Stimulated activated CD4-positive, alpha-beta T cell treated with anti-CD3 and anti-CD28 coated beads, Interleukin-1b, Interleukin-23, amount 100 ng/mL, for 1 hour (primary cell): ENCODE results near the gene CCR8.
A peak's percentile ranks its signal among the peaks of the same experiment; 100 is the strongest.
"Not testable (repeated sequence)": the region's sequence is repeated elsewhere in the genome, so short reads cannot be mapped to it uniquely, and the experiment has no call there.

Experiments
- DNase-seq, 2 donors: peaks; one replicate each; pipeline ENCODE4 v3.0.0-alpha.2; 2020; ENCODE audit warnings: low read depth in 2 of 2

Gene CCR8

GRCh38 chr3:39349080-39349479 lies 19.6 kb downstream of the CCR8 start:
- DNase-seq, result no peak

- DNase-seq, result no peak
Measured at GRCh38 chr3:39350714-39351113, 21.2 kb downstream of the CCR8 start.

DNA sequence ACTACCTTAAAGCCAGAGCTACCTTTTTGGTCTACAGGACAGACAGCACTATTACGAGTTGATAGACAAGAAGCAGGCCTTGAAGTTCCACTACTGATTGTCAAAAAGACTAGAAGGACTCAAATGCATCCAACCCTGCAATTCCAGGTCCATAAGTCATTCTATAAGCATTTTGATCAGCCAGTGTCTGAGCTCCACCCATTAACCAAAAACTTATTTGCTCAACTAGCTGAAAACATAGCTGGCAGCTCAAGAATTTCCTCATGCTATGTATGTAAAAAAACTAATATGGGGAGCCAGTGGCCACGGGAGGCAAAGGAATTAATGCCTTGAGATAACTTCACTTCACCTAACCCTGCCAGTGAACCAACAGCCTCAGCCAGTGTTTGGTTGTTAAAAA lies 21.6 kb downstream of the CCR8 start:
- DNase-seq, result not testable (repeated sequence)

GRCh38 chr3:39353168-39353927 lies 23.8 kb downstream of the CCR8 start:
- DNase-seq, result not testable (repeated sequence)

GRCh38 chr3:39358333-39358732 lies 28.8 kb downstream of the CCR8 start:
- DNase-seq, result no peak

DNA sequence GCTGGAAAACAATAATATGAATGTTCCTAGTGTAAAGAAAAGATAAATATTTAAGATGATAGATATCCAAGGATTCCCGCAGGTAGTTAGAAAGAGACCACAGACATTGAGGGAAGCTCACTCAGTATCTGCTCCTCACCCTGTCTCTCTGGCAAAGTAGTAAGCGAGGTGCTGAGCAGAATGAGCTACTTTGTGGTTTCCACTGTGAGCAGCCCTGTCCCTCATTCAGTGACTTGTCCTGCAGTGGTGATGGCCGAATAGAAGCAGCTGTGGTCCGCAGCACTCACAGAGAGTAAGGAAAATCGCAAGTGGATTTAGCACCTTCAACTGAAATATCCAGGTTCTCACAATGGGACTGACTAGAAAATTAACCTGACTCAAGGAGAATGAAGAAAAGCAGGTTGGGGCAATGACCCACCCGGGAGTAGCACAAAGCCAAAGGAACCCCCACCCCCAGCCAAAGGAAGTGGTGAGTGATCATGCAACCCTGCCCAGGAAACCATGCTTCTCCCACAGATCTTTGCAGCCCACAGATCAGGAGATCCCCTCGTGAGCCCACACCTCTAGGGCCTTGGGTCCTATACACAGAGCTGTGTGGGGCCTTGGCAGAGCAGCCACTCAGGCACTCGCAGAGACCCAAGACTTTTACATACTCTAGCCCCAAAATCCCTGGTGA lies 31.9 kb downstream of the CCR8 start:
- DNase-seq, result peak in 1 of 2 donors; percentile 12

DNA sequence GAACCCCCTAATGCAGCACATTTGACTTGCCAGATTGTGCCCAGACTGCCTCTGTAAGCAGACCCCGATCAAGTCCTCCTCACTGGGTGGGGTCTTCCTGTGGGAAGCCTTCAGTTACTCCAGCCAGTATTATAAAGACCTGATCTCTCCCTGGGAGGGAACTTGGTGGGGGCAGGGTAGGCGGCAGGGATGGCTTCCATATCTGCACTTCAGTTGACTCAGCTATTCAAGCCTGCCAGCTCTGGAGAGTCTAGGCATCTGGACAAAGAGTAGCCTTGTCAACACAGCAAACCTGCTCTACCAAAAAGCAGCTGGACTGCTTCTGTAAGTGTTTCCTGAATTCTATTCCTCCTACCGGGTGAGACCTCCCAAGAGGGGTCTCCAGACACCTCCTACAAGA lies 32.7 kb downstream of the CCR8 start:
- DNase-seq, result no peak

DNA sequence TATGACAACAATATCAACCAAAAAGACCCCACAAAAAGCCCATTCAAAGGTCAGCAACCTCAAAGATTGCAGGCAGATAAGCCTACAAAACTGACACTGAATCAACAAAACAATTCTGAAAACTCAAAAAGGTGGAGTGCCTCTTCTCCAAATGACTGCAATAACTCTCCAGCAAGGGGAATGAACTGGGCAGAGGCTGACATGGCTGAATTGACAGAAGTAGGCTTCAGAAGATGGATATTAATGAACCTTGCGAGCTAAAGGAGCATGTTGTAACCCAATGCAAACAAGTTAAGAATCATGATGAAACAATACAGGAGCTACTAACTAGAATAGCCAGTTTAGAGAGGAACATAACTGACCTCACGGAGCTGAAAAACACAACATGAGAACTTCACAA lies 33.3 kb downstream of the CCR8 start:
- no peak for DNase-seq

DNA sequence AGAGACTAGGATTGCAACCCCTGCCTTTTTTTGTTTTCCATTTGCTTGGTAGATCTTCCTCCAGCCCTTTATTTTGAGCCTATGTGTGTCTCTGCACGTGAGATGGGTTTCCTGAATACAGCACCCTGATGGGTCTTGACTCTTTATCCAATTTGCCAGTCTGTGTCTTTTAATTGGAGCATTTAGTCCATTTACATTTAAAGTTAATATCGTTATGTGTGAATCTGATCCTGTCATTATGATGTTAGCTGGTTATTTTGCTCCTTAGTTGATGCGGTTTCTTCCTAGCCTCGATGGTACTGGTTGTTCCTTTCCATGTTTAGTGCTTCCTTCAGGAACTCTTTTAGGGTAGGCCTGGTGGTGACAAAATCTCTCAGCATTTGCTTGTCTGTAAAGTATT lies 40.9 kb downstream of the CCR8 start:
- DNase-seq, result not testable (repeated sequence)

GRCh38 chr3:39372833-39373232 lies 43.3 kb downstream of the CCR8 start:
- DNase-seq, result no peak

GRCh38 chr3:39376959-39377634 lies 47.6 kb downstream of the CCR8 start:
- DNase-seq, result no peak

- DNase-seq, result peak; percentile 16 to 21
Measured at GRCh38 chr3:39378088-39378487, 48.6 kb downstream of the CCR8 start.

- DNase-seq, result no peak
Measured at GRCh38 chr3:39378957-39379777, 49.7 kb downstream of the CCR8 start.

- DNase-seq, result no peak
Measured at GRCh38 chr3:39379778-39380155, 50.3 kb downstream of the CCR8 start.

DNA sequence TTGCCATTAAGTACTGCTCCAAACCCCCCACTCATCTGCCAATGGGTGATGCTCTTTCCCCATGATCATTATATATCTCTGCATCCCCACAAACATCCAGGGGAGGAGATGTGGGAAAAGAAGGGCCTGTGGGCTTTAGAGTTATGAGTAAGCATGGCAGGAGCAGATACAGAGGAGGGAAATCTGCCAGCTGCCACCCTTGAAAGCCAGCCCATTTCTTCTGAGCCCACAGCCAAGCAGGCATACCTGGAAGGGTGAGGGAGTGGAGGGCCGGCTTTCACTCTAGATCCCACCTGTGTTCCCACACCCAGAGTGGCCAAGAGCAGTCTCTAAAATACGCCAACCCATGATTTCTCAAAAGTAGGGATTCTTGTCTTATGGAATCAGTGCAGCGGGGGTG lies 51.9 kb downstream of the CCR8 start:
- DNase-seq, result no peak
